ENCODE results near the gene PPIF. TPM values are rescaled to one million over a fixed set of nuclear protein-coding genes. Genes with fewer than 3 reads are reported as not detected.

PPIF gene
- total RNA-seq, 4 donors from 2014 or later: 0.26 to 22.6 (median 12.7) TPM

DNA sequence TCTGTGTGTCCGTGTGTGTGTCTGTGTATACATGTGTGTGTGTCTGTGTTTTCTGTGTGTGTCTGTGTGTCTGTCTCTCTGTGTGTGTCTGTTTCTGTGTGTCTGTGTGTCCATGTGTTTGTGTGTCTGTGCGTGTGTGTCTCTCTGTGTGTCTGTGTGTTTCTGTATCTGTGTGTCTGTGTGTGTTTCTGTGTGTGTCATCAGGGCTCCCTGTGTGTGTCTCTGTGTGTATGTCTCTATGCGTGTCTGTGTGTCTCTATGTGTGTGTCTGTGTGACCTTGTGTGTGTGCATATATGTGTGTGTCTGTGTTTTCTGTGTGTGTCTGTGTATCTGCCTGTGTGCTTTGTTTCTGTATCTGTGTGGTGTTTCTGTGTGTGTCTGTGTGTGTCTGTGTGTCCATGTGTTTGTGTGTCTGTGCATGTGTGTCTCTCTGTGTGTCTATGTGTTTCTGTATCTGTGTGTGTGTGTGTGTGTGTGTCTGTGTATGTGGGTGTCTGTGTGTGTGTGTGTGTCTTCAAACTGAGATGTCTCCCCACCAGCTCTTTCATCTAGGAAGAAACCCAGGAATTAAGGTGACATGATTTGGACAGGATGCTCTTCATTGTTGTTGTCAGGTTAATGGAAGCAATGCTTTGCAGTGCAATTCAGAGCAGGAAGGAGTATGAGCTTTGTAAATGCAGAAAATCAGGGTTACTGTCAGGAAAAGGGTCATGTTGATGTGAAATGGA, 20.7 kb upstream of the PPIF start:
- TF ChIP-seq, protein P1, sequence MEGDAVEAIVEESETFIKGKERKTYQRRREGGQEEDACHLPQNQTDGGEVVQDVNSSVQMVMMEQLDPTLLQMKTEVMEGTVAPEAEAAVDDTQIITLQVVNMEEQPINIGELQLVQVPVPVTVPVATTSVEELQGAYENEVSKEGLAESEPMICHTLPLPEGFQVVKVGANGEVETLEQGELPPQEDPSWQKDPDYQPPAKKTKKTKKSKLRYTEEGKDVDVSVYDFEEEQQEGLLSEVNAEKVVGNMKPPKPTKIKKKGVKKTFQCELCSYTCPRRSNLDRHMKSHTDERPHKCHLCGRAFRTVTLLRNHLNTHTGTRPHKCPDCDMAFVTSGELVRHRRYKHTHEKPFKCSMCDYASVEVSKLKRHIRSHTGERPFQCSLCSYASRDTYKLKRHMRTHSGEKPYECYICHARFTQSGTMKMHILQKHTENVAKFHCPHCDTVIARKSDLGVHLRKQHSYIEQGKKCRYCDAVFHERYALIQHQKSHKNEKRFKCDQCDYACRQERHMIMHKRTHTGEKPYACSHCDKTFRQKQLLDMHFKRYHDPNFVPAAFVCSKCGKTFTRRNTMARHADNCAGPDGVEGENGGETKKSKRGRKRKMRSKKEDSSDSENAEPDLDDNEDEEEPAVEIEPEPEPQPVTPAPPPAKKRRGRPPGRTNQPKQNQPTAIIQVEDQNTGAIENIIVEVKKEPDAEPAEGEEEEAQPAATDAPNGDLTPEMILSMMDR (IDR thresholded peaks at IDR 0.05): no peak
- TF ChIP-seq POLR2A (IDR thresholded peaks at IDR 0.05): no peak
- no peaks in the 10 kb centered on the region for H3K4me1 ChIP-seq
- intact Hi-C loops (cut with DNase I; ENCODE audit: low total_unique reads): no loop called here
- no peak overlapping the region for H3K4me3 ChIP-seq
- H3K36me3 ChIP-seq: no peaks in the 10 kb centered on the region
- H3K27me3 ChIP-seq: no peaks in the 10 kb centered on the region
- no peaks in the 10 kb centered on the region for H3K9me3 ChIP-seq
- DNase-seq: no peak
- no peak overlapping the region for H3K27ac ChIP-seq

DNA sequence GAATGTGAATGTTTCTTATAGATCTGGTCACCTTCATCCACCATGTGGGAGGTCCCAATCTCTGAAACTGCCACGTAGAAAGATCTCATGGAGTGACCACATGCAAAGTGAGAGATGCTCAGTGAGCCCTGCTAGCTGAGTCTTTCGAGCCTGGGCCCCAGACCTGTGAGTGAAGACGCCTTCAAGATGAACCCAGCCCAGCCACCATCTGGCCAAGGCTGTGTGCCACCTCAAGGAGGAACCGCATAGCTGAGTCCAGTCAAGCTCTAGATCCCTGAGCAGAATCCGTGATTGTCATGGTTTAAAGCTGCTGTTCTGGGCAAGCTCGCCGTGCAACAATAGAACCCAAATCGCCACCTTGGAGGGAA, 20.2 kb upstream of the PPIF start:
- Histone ChIP-seq H3K27me3 (no peaks in the 10 kb centered on the region), H3K9me3 (no peaks in the 10 kb centered on the region), H3K27ac (no peak overlapping the region), H3K4me1 (no peaks in the 10 kb centered on the region), H3K36me3 (no peaks in the 10 kb centered on the region), H3K4me3 (no peak overlapping the region)
- no peak for DNase-seq
- intact Hi-C loops (cut with DNase I; ENCODE audit: low total_unique reads): no loop called here
- no peak for TF ChIP-seq POLR2A (IDR thresholded peaks at IDR 0.05)
- TF ChIP-seq, protein P1 (IDR thresholded peaks at IDR 0.05): no peak

DNA sequence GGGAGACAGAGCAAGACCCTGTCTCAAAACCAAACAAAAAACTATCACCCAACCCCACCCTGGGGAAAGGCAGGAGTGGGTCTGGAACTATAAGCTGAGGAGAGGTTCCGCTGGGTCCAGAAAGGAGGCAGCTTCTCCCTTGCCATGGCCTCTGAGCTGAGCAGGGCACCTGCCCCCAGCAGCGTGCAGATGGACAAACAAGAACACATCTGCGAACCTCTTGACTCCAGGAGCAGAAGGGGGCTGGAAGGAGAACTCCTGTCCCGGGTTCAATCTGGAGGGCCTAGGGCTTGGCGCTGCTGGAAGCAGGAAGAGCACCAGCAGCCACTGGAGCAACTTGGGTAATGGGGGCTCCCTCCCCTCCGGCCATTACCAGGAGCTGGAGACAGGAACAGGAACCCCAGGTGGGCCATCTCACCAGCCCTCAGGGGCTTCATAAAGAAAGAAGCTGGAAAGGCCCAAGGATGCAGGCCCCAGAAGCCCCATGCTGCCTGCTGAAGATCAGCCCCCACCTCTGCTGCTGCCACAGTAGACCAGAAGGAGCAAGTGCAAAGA, 19.0 kb upstream of the PPIF start:
- Histone ChIP-seq H3K4me3 (no peak overlapping the region), H3K36me3 (no peaks in the 10 kb centered on the region), H3K27me3 (no peaks in the 10 kb centered on the region), H3K9me3 (no peaks in the 10 kb centered on the region), H3K27ac (no peak overlapping the region), H3K4me1 (no peaks in the 10 kb centered on the region)
- intact Hi-C loops (cut with DNase I; ENCODE audit: low total_unique reads): no loop called here
- no peak for TF ChIP-seq POLR2A (IDR thresholded peaks at IDR 0.05)
- TF ChIP-seq, protein P1 (IDR thresholded peaks at IDR 0.05): no peak
- no peak for DNase-seq

DNA sequence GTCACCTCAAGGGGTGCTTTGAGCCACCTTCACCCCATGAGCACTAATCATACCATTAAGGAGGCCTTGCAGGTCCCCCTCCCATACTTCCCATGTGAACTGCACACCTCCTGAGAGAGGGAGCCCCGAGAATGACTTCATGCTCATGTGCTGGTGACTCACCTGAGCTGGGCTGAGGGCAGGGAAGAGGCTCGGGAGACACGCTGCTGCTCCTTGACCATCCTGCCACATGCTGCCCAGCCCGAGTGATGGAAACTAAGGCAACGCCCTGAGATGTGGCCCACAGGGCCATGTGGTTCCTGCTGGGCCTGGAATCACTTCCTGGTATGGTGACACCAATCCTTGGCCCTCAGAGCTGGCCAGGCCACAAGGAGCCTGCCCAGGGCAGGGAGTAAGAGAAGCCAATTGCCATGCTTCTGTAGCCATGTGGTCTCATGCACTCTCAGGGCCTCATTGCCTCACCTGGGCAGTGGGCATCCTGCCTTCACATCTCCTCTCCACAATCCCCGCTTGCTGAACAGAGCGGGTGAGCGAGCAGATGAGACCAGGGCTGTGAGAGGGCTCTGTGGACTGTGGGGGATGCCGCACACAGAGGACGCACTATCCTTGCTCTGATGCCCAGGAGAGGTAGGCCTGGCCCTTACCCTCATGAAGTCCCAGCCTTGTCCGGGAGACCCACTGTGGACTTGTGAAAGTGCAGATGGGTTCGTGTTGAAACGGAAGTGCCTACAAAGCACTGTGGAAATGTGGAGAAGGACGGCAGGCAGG, 18.3 kb upstream of the PPIF start:
- no peak overlapping the region for H3K27ac ChIP-seq
- TF ChIP-seq, protein P1 (IDR thresholded peaks at IDR 0.05): no peak
- TF ChIP-seq POLR2A (IDR thresholded peaks at IDR 0.05): no peak
- no peaks in the 10 kb centered on the region for H3K4me1 ChIP-seq
- intact Hi-C loops (cut with DNase I; ENCODE audit: low total_unique reads): no loop called here
- no peaks in the 10 kb centered on the region for H3K36me3 ChIP-seq
- no peak overlapping the region for H3K4me3 ChIP-seq
- no peaks in the 10 kb centered on the region for H3K27me3 ChIP-seq
- no peak for DNase-seq
- H3K9me3 ChIP-seq: no peaks in the 10 kb centered on the region

DNA sequence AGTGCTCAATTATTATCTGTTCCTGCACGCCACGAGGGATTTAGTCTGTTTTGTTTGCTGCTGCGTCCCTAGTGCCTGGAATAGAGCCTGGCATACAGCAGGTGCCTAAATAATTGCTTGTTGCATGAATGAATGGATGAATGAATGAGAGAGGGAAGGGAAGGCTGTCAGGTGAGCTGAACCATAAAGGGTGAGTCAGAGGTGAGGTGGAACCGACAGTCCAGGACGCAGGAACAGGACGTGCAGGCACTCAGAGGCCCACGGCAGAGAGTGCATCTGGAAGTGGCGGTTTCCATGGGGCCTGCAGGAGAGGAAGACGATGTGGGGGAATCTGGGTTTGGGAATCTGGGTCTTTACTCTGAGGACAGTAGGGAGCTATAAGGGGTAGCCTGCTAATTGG, 17.7 kb upstream of the PPIF start:
- Histone ChIP-seq H3K4me3 (no peak overlapping the region), H3K36me3 (no peaks in the 10 kb centered on the region)
- DNase-seq: no peak

More for the DNA sequence above, 17.7 kb upstream of the PPIF start:
- H3K27ac ChIP-seq: no peak overlapping the region
- TF ChIP-seq, protein P1 (IDR thresholded peaks at IDR 0.05): no peak
- TF ChIP-seq POLR2A (IDR thresholded peaks at IDR 0.05): no peak
- H3K27me3 ChIP-seq: no peaks in the 10 kb centered on the region
- H3K9me3 ChIP-seq: no peaks in the 10 kb centered on the region
- intact Hi-C loops (cut with DNase I; ENCODE audit: low total_unique reads): no loop called here
- no peaks in the 10 kb centered on the region for H3K4me1 ChIP-seq
